Activated T-helper 9 cell treated with anti-CD3 and anti-CD28 coated beads, Interleukin-2, amount 50 U/mL, for 16 hours (primary cell): Measurements from ENCODE around the gene ATP13A2.

Source experiments
- DNase-seq: peaks from one replicate; pipeline ENCODE4 v3.0.0-alpha.2; 2020; ENCODE audit warnings: low read depth

The ATP13A2 gene

GRCh38 chr1:17004466-17005364, 7.0 kb downstream of the ATP13A2 start:
- DNase-seq: no peak

GRCh38 chr1:17002524-17002902, 9.2 kb downstream of the ATP13A2 start:
- DNase-seq: no peak

- no peak for DNase-seq
These were observed 9.8 kb downstream of the ATP13A2 start for GRCh38 chr1:17001760-17002523.

- DNase-seq: no peak
These were observed 11.9 kb downstream of the ATP13A2 start for GRCh38 chr1:16999863-17000262.

GRCh38 chr1:16998589-16998988, 13.1 kb downstream of the ATP13A2 start:
- DNase-seq: no peak

GRCh38 chr1:16996845-16997244, 14.9 kb downstream of the ATP13A2 start:
- DNase-seq: no peak

- no peak for DNase-seq
These were observed 18.1 kb downstream of the ATP13A2 start for GRCh38 chr1:16993521-16994038.

GRCh38 chr1:16992675-16993074, 19.1 kb downstream of the ATP13A2 start:
- DNase-seq: no peak

GRCh38 chr1:16992102-16992501, 19.6 kb downstream of the ATP13A2 start:
- no peak for DNase-seq

GRCh38 chr1:16991571-16991970, 20.2 kb downstream of the ATP13A2 start:
- no peak for DNase-seq

GRCh38 chr1:16989676-16990391, 21.9 kb downstream of the ATP13A2 start:
- DNase-seq: no peak

GRCh38 chr1:16988210-16988609, 23.5 kb downstream of the ATP13A2 start:
- no peak for DNase-seq

- DNase-seq: no peak
These were observed 24.8 kb downstream of the ATP13A2 start for GRCh38 chr1:16986962-16987361.

- DNase-seq: no peak
These were observed 25.2 kb downstream of the ATP13A2 start for GRCh38 chr1:16986560-16986959.

- no peak for DNase-seq
These were observed 25.6 kb downstream of the ATP13A2 start for GRCh38 chr1:16986113-16986512.

GRCh38 chr1:16984717-16985116, 27.0 kb downstream of the ATP13A2 start:
- no peak for DNase-seq

- DNase-seq: no peak
These were observed 28.1 kb downstream of the ATP13A2 start for GRCh38 chr1:16983649-16984048.

- DNase-seq: no peak
These were observed 28.8 kb downstream of the ATP13A2 start for GRCh38 chr1:16982902-16983301.

- no peak for DNase-seq
These were observed 30.4 kb downstream of the ATP13A2 start for GRCh38 chr1:16981269-16981849.

GRCh38 chr1:16980473-16981268, 31.1 kb downstream of the ATP13A2 start, which contains the start of gene MFAP2:
TSS of gene MFAP2 (minus strand) at chr1:16980620. CDS start at chr1:16978273, 2,347 bp downstream.
- no peak for DNase-seq
